Neural cell (in vitro differentiated cells): ENCODE measurements around the gene OR4K5.

ENCODE experiments used
- EZH2 ChIP-seq: fragments of 200-600, 300-800 bp; shearing (Covaris generic), sonication (generic); IDR thresholded peaks from 2 replicates; pipeline ENCODE4 v1.6.1; 2014; ENCODE audit warnings: antibody characterized with exemption, low read length, borderline replicate concordance, mild to moderate bottlenecking; ENCODE audit not compliant: insufficient read depth, poor library complexity, severe bottlenecking
- POLR2AphosphoS5 ChIP-seq: IDR thresholded peaks from 2 replicates; pipeline ENCODE4 v1.6.1; 2012
- RAD21 ChIP-seq: fragments of 450-650 bp; conservative IDR thresholded peaks from 2 replicates; pipeline ENCODE4 v1.6.1; 2014; ENCODE audit warnings: antibody characterized with exemption, mild to moderate bottlenecking, moderate library complexity
- REST ChIP-seq: IDR thresholded peaks from 2 replicates; pipeline ENCODE4 v1.6.1; 2012; ENCODE audit warnings: borderline replicate concordance
- SMC3 ChIP-seq: fragments of 450-650 bp; conservative IDR thresholded peaks from 2 replicates; pipeline ENCODE4 v1.6.1; 2014; ENCODE audit warnings: antibody characterized with exemption, mild to moderate bottlenecking, moderate library complexity; ENCODE audit not compliant: poor library complexity
- TAF1 ChIP-seq: IDR thresholded peaks from 2 replicates; pipeline ENCODE4 v1.6.1; 2012; ENCODE audit warnings: low read depth
- TF ChIP-seq, protein P1 (sequence below): fragments of 450-650 bp; IDR thresholded peaks from 2 replicates; pipeline ENCODE4 v1.5.1; 2014; ENCODE audit warnings: antibody characterized with exemption, mild to moderate bottlenecking, moderate library complexity; ENCODE audit not compliant: poor library complexity, severe bottlenecking

GRCh38 chr14:19906665-19907064 is 13.7 kb upstream of the OR4K5 start:
- TF ChIP-seq EZH2 (no peak), TAF1 (no peak), POLR2AphosphoS5 (no peak), SMC3 (no peak), REST (no peak), RAD21 (no peak)
- TF ChIP-seq, protein P1, sequence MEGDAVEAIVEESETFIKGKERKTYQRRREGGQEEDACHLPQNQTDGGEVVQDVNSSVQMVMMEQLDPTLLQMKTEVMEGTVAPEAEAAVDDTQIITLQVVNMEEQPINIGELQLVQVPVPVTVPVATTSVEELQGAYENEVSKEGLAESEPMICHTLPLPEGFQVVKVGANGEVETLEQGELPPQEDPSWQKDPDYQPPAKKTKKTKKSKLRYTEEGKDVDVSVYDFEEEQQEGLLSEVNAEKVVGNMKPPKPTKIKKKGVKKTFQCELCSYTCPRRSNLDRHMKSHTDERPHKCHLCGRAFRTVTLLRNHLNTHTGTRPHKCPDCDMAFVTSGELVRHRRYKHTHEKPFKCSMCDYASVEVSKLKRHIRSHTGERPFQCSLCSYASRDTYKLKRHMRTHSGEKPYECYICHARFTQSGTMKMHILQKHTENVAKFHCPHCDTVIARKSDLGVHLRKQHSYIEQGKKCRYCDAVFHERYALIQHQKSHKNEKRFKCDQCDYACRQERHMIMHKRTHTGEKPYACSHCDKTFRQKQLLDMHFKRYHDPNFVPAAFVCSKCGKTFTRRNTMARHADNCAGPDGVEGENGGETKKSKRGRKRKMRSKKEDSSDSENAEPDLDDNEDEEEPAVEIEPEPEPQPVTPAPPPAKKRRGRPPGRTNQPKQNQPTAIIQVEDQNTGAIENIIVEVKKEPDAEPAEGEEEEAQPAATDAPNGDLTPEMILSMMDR = no peak
